ENCODE data around the gene ZSCAN31. TPM values are rescaled to one million over a fixed set of nuclear protein-coding genes. Genes with fewer than 3 reads are reported as not detected.

Gene ZSCAN31
- total RNA-seq, 1 donor from 2014 or later: 1.1 TPM

DNA sequence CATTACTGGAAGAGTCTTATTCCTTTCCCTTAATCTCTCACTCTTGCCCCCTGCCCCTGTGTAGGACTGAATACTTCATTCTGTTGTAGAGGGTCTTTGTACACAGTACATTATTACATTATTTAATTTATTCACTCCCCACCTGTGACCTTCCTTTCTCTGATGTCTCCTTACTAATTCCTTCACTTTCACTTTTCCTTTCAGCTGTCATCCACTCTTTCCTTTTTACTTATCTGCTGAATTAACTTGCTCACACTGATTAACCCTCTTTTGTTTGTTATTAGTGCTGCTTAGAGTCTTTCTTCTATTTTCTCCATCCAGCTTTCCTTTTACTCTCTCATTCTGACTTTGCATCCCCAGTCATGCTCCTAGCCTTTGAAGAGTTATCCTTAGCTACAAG lies 61.1 kb downstream of the ZSCAN31 start:
- Histone ChIP-seq H3K79me2 (ENCODE audit: insufficient read depth, low read length) (peaks cover 10% of the 10 kb centered on the region), H3K9ac (ENCODE audit: low read length) (no peak overlapping the region), H4K20me1 (ENCODE audit: insufficient read depth, low read length) (no peaks in the 10 kb centered on the region), H3K27me3 (ENCODE audit: insufficient read depth, low read length) (no peaks in the 10 kb centered on the region), H2AFZ (ENCODE audit: low read depth, low read length) (no peak overlapping the region), H3K4me1 (ENCODE audit: insufficient read depth, low read length) (peaks cover 2% of the 10 kb centered on the region), H3K27ac (ENCODE audit: low read depth, low read length) (no peak overlapping the region), H3K9me3 (ENCODE audit: insufficient read depth, low read depth, low read length) (no peaks in the 10 kb centered on the region), H3K4me3 (ENCODE audit: insufficient read depth, low read depth, low read length) (no peak overlapping the region), H3K4me2 (ENCODE audit: low read length) (no peak overlapping the region), H3K36me3 (ENCODE audit: insufficient read depth, low read length) (peaks cover 13% of the 10 kb centered on the region)
- H3K4me1 Mint-ChIP-seq (ENCODE audit: low read depth, unreplicated experiment): no peaks in the 10 kb centered on the region
- H3K27ac Mint-ChIP-seq (ENCODE audit: unreplicated experiment): no peak overlapping the region
- H3K27me3 Mint-ChIP-seq (ENCODE audit: low read depth, unreplicated experiment): no peaks in the 10 kb centered on the region
- TF ChIP-seq, protein P1, sequence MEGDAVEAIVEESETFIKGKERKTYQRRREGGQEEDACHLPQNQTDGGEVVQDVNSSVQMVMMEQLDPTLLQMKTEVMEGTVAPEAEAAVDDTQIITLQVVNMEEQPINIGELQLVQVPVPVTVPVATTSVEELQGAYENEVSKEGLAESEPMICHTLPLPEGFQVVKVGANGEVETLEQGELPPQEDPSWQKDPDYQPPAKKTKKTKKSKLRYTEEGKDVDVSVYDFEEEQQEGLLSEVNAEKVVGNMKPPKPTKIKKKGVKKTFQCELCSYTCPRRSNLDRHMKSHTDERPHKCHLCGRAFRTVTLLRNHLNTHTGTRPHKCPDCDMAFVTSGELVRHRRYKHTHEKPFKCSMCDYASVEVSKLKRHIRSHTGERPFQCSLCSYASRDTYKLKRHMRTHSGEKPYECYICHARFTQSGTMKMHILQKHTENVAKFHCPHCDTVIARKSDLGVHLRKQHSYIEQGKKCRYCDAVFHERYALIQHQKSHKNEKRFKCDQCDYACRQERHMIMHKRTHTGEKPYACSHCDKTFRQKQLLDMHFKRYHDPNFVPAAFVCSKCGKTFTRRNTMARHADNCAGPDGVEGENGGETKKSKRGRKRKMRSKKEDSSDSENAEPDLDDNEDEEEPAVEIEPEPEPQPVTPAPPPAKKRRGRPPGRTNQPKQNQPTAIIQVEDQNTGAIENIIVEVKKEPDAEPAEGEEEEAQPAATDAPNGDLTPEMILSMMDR (IDR thresholded peaks at IDR 0.05; ENCODE audit: insufficient read depth, low read depth, low read length): no peak
- TF ChIP-seq EZH2 (IDR thresholded peaks at IDR 0.05; ENCODE audit: insufficient read depth, low read length): no peak
- peaks cover 17% of the 10 kb centered on the region for H3K36me3 Mint-ChIP-seq (ENCODE audit: low read depth, unreplicated experiment)
- DNase-seq (ENCODE audit: low read depth) (no peak), FAIRE-seq (no peak)
- H3K4me3 Mint-ChIP-seq (ENCODE audit: unreplicated experiment): no peak overlapping the region
- H3K9me3 Mint-ChIP-seq (ENCODE audit: unreplicated experiment): no peaks in the 10 kb centered on the region

Other genes starting within 250 kb of the ZSCAN31 start
- gene ZSCAN16, start 211.5 kb downstream of the ZSCAN31 start, total RNA-seq: 1.9 and 2.5 TPM in 2 replicates
- 21.8 and 25.1 TPM in 2 replicates for gene ZKSCAN8, start 194.3 kb downstream of the ZSCAN31 start, total RNA-seq
- gene ZSCAN9, start 110.9 kb downstream of the ZSCAN31 start, total RNA-seq: 14.7 and 16.9 TPM in 2 replicates
- 3.9 TPM in 2 replicates for gene ZKSCAN4, start 83.9 kb downstream of the ZSCAN31 start, total RNA-seq
- not detected in 2 replicates for gene NKAPL, start 76.9 kb downstream of the ZSCAN31 start, total RNA-seq
- 12.0 and 15.9 TPM in 2 replicates for gene ZSCAN26, start 69.0 kb downstream of the ZSCAN31 start, total RNA-seq
- gene PGBD1, start 54.6 kb downstream of the ZSCAN31 start, total RNA-seq: 7.9 and 8.1 TPM in 2 replicates
- gene ZKSCAN3, start 13.8 kb upstream of the ZSCAN31 start, total RNA-seq: 7.6 and 8.0 TPM in 2 replicates
- gene ZSCAN12, start 63.6 kb upstream of the ZSCAN31 start, total RNA-seq: 5.0 and 6.3 TPM in 2 replicates
- gene ZSCAN23, start 107.3 kb upstream of the ZSCAN31 start, total RNA-seq: 3.0 and 4.8 TPM in 2 replicates
- not detected in 2 replicates for gene GPX6, start 179.6 kb upstream of the ZSCAN31 start, total RNA-seq
- 4.3 and 6.6 TPM in 2 replicates for gene GPX5, start 189.7 kb upstream of the ZSCAN31 start, total RNA-seq

All from astrocyte (in vitro differentiated cells and primary cell).